ENCODE results near the gene USP6NL. TPM values are rescaled to one million over a fixed set of nuclear protein-coding genes. Genes with fewer than 3 reads are reported as not detected.

The USP6NL gene
- total and polyA plus RNA-seq, 10 of the 15 experiments (the other 5 are each of a cell fraction or from before 2014, with no cell fraction given), result 4.0 to 27.7 (median 18.2) TPM

GRCh38 chr10:11535346-11535959 lies 76.0 kb downstream of the USP6NL start (continued):
- TF ChIP-seq SUPT20H (IDR thresholded peaks at IDR 0.05; ENCODE audit: borderline replicate concordance, control insufficient read depth, low read depth, low read length) (no peak), SMC3 (IDR thresholded peaks at IDR 0.05; ENCODE audit: borderline replicate concordance, low read length) (no peak), ATF2 (IDR thresholded peaks at IDR 0.05; ENCODE audit: low read length) (no peak), TAF1 (IDR thresholded peaks at IDR 0.05; ENCODE audit: borderline replicate concordance, low read depth, low read length) (no peak), SP1 (IDR thresholded peaks at IDR 0.05; ENCODE audit: low read depth, low read length) (no peak), EED (IDR thresholded peaks at IDR 0.05; ENCODE audit: low read depth) (0 out of 2 replicates have a peak, but pooled peaks have one; percentile 26), SPI1 (IDR thresholded peaks at IDR 0.05; ENCODE audit: borderline replicate concordance, insufficient read depth, low read depth, low read length) (no peak), ATF3 (IDR thresholded peaks at IDR 0.05; ENCODE audit: borderline replicate concordance, extremely low read depth, low read depth, low read length) (no peak), TCF7 (IDR thresholded peaks at IDR 0.05; ENCODE audit: borderline replicate concordance) (no peak), DPF2 (IDR thresholded peaks at IDR 0.05) (no peak), ESRRA (IDR thresholded peaks at IDR 0.05; ENCODE audit: low read length) (no peak), EZH2 (IDR thresholded peaks at IDR 0.05; ENCODE audit: borderline replicate concordance, control insufficient read depth, low read depth, low read length) (no peak), ZNF687 (IDR thresholded peaks at IDR 0.05) (no peak), HCFC1 (IDR thresholded peaks at IDR 0.05; ENCODE audit: low read length) (no peak), ZBTB33 (IDR thresholded peaks at IDR 0.05) (no peak), EP300 (IDR thresholded peaks at IDR 0.05; ENCODE audit: borderline replicate concordance in 1 of 2, control insufficient read depth in 1 of 2, low read depth in 2 of 2, low read length in 2 of 2) (no peak), MYB (IDR thresholded peaks at IDR 0.05; ENCODE audit: borderline replicate concordance, low read depth, low read length) (no peak), PAX8 (IDR thresholded peaks at IDR 0.05) (no peak), ZNF217 (IDR thresholded peaks at IDR 0.05) (no peak), RELA (IDR thresholded peaks at IDR 0.05; ENCODE audit: borderline replicate concordance, partially characterized antibody) (no peak), CTCF (IDR thresholded peaks at IDR 0.05 in 2 of 3, conservative IDR thresholded peaks at IDR 0.05 in 1 of 3; ENCODE audit: control insufficient read depth in 2 of 3, extremely low read depth in 1 of 3, insufficient read depth in 1 of 3, low read depth in 3 of 3, low read length in 3 of 3) (no peak)

All from GM12878 (cell line).